MM.1S (cell line): Measurements from ENCODE around the gene ADGRV1.

Experiments
- EZH2 ChIP-seq: fragments of 300-600 bp; sonication (generic); optimal IDR thresholded peaks from 2 replicates; pipeline ENCODE3; 2017; ENCODE audit warnings: low read depth, mild to moderate bottlenecking, antibody characterized with exemption, low read length, mixed read lengths
- EZH2phosphoT487 ChIP-seq: fragments of 300-600 bp; sonication (generic); IDR thresholded peaks from 2 replicates; pipeline ENCODE4 v1.6.1; 2018; ENCODE audit warnings: antibody characterized with exemption, low read length
- TF ChIP-seq, protein P1 (sequence below): fragments of 300-600 bp; sonication (generic); IDR thresholded peaks from 2 replicates; pipeline ENCODE4 v1.5.1; 2016; ENCODE audit warnings: antibody characterized with exemption, low read length, mixed read lengths

DNA sequence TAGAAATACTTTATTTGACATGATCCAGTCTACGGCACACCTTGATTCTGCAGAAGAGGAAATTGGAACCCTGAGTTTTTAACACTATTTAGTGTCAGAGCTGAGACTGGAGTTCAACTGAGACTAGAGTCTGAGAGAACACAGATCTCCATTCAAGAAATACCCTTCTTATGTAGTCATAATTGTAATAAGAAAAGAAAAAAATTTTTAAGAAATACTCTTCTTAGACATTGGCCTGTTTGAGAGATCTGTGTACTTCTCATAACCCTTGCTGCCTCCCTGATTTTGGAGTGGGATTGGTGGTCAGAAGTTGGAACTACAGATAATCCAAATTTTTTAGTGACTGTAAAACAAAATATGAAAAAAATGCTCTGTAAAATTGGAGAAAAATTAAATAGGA, 571.2 kb downstream of the ADGRV1 start:
- TF ChIP-seq EZH2: no peak
- TF ChIP-seq, protein P1, sequence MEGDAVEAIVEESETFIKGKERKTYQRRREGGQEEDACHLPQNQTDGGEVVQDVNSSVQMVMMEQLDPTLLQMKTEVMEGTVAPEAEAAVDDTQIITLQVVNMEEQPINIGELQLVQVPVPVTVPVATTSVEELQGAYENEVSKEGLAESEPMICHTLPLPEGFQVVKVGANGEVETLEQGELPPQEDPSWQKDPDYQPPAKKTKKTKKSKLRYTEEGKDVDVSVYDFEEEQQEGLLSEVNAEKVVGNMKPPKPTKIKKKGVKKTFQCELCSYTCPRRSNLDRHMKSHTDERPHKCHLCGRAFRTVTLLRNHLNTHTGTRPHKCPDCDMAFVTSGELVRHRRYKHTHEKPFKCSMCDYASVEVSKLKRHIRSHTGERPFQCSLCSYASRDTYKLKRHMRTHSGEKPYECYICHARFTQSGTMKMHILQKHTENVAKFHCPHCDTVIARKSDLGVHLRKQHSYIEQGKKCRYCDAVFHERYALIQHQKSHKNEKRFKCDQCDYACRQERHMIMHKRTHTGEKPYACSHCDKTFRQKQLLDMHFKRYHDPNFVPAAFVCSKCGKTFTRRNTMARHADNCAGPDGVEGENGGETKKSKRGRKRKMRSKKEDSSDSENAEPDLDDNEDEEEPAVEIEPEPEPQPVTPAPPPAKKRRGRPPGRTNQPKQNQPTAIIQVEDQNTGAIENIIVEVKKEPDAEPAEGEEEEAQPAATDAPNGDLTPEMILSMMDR: no peak
- no peak for TF ChIP-seq EZH2phosphoT487
